ENCODE data around the gene ZNF229.
"Not testable (repeated sequence)": the region's sequence is repeated elsewhere in the genome, so short reads cannot be mapped to it uniquely, and the experiment has no call there.

Gene ZNF229

DNA sequence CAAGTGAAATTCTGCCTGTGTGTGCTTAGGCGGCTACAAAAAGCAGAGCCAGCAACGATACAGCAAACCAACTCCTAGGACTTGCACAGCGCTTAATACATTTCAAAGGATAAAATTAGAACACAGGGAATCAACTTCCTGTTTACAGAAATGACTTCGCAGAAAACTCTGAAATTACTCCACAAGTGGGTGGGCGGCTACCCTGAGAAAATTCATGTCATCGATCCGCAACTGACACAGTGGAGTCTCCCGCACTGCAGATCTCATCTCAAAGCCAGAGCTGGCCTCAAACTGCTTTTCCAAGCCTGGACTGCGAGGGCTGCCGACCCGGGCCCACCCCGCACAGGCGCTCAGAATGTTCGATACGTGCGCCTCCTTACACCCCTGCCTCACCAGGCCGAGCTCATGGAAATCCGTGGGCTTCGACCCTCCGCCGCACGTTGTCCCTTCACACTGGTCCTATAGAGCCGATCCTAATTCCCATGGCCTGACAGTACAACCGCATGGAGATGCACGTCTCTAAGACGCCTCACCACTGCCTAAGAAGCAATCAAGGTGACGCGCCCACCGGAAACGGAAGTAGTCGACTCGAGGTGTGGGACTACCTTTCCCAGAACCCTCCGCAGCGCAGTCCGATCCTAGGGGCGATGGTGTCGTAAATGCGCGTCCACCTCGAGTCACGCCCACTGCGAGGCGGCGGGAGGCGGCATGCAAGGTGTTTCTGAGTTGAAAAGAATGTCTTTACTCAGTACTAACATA, at the start of gene ZNF229:
TSS of gene ZNF229 (minus strand) at position 557 of the 759 bp plus-strand sequence. CDS start 5,625 bp downstream, outside the sequence.
- in situ Hi-C loops (cut with MboI; ENCODE audit: low sequenced_read_pairs) = no loop called here

DNA sequence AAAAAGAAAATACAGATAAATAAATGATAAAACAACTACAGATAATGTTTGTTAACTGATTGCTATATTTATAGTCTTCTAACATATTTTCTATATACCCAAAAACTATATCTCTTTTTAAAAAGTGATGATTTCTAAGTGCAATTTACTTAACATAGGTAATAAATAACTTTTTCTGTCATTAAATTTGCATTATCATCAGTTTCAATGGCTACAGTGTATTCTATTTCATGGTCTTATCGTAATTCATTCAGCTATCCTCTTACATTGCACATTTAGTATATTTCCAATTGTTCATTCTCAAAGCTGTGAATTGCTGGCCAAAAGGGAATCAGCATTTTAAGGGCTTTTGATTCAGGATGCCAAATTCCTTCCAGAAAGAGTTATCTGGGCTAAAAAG, 48.4 kb upstream of the ZNF229 start:
- in situ Hi-C loops (cut with MboI; ENCODE audit: low sequenced_read_pairs) = no loop called here

DNA sequence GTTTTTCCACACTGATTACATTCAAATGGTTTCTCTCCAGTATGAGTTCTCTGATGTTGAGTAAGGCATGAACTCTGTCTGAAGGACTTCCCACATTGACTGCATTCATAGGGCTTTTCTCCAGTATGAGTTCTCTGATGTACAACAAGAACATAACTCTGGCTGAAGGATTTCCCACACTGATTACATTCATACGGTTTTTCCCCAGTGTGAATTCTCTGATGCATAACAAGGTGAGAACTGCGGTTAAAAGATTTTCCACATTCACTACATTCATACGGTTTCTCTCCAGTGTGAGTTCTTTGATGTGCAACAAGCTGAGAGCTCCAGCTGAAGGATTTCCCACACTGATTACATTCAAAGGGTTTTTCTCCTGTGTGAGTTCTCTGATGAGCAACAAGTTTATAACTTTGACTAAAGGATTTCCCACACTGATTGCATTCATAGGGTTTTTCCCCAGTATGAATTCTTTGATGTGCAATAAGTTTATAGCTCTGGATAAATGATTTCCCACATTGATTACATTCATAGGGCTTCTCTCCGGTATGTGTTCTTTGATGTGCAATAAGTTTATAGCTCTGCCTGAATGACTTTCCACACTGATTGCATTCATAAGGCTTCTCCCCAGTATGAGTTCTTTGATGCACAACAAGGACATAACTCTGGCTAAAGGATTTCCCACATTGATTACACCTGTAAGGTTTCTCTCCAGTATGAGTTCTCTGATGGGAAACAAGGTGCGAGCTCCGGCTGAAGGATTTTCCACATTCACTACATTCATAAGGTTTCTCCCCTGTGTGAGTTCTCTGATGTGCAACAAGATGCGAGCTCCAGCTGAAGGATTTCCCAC, 28.5 kb upstream of the ZNF229 start:
- in situ Hi-C loops (cut with MboI; ENCODE audit: low sequenced_read_pairs) = no loop called here

DNA sequence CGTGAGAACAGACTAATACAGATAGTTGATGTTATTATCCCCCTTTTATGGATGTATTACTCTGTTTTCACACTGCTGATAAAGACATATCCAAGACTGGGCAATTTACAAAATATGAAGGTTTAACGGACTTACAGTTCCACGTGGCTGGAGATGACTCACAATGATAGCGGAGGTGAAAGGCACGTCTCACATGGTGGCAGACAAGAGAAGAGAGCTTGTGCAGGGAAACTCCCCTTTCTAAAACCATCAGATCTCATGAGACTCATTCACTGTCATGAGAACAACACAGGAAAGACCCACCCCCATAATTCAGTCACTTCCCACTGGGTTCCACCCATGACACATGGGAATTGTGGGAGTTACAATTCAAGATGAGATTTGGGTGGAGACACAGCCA, 20.5 kb upstream of the ZNF229 start:
- in situ Hi-C loops (cut with MboI; ENCODE audit: low sequenced_read_pairs) = not testable (repeated sequence)

DNA sequence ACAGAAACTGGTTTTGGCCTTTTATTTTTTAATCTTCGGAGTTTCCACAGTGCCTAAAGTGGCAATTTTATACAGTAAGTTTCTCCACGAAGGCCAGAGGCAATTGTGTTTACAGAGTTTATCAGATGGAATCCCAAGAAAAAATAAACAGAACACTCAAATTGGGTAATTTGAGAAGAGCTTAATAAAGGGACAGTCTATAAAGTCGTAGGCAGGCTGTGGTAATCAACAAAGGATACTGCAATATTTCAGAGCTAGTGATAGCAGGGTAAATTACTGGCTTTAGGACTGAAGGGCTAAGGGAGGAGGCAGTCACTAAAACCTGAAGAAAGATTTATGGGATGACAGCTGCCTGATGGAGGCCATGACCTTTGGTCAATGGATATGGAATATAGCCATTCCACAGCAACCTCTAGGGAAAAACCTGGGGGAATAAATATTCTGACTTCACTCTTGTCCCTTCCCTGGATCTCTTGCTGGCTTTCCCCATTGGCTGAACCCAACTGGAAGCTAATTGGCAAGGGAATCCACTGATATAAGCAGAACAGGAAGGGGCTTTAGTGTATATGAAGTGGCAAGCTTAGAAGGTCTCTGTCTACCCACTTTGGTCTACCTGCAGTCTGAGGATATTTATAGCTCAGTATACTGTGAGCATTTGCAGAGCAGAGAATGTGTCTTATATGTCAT, 14.5 kb upstream of the ZNF229 start:
- in situ Hi-C loops (cut with MboI; ENCODE audit: low sequenced_read_pairs) = not testable (repeated sequence)

DNA sequence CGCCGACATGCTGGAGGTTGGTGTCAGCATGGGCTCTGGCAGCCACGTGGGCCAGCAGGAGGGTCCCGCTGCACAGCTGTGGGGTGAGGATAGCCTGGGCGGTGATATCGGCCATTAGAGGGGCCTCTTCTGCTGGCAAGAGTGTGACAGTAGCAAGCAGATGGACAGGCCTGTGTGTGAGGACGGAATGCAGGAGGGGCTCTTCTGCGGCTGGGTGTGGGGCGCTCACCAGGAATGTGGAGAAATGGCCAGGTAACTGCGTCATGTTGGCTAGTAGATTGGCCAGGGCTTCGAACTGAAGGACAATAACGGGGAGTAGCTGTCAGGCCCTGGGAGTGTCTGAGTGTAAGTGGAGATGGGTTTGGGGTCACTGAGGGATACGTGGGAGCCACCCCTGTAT, 7.7 kb upstream of the ZNF229 start:
- in situ Hi-C loops (cut with MboI; ENCODE audit: low sequenced_read_pairs) = not testable (repeated sequence)

DNA sequence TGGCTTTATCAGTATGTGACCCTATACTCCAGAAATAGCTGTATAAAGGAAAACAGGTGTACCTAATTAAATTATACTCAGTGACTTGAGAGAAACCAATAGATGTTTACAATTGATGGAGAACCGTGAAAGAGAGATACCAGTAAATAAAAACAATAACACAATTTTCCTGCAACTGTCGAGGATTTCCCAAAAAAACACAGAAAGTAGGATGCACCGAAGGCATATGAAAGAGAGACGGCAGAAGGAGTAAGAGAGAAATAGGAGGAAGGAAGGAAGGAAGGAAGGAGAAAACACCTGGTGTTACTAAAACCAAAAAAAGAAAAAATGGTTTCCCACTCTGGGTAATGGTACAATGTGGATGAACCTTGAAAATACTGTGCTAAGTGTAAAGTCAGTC, 6.8 kb upstream of the ZNF229 start:
- in situ Hi-C loops (cut with MboI; ENCODE audit: low sequenced_read_pairs) = no loop called here

DNA sequence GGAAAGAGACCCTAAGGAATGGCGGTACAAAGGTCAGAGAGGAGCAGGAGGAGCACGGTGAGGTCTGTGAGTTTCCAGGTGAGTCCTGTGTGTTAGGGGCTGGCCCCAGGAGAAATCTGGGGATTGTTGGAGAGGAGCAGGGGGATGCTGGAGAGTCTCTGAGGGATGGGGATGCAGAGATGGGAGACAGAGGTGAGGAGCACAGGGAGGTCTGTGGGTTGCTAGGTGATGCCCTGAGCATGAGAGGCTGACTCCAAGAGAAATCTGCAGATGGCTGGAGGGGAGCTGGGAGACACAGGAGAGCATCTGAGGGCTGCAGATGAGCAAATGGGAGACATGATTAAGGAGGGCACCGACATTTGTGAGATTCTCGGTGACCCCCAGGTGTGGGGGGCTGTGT, 4.1 kb upstream of the ZNF229 start:
- in situ Hi-C loops (cut with MboI; ENCODE audit: low sequenced_read_pairs) = no loop called here

DNA sequence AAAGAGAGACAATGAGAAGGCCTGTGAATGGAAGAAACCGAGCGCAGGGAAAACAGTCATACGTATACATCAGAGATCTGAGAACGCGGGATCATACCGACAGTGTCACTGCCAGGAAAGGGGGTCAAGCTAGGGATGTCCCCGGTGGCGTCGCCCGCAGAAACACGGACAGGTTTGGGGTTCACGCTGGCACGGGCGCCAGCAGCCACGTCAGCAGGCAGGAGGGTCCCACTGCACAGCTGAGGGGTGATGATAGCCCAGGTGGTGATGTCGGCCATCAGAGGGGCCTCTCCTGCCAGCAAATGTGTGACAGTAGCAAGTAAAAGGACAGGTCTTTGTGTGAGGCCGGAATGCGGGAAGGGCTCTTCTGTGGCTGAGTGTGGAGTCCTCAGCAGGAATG, 3.4 kb upstream of the ZNF229 start:
- in situ Hi-C loops (cut with MboI; ENCODE audit: low sequenced_read_pairs) = no loop called here

DNA sequence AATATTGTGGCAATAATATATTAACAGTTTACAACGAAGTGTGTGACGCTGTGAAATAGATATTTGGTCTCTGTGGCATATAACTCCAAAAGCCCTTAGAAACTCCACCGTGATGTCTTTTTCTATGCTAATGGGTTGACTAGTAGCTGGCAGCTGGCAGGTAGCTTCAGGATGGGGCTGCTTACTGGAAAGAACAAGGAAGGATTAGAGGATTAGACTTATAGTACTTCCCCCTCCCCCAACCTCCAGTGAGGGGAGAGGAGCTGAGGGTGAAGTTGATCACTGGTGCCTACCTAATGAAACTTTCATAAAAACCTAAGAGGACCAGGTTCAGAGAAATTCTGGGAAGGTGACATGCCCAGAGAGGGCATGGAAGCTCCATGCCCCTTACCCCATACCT, 9.8 kb downstream of the ZNF229 start:
- in situ Hi-C loops (cut with MboI; ENCODE audit: low sequenced_read_pairs) = no loop called here

DNA sequence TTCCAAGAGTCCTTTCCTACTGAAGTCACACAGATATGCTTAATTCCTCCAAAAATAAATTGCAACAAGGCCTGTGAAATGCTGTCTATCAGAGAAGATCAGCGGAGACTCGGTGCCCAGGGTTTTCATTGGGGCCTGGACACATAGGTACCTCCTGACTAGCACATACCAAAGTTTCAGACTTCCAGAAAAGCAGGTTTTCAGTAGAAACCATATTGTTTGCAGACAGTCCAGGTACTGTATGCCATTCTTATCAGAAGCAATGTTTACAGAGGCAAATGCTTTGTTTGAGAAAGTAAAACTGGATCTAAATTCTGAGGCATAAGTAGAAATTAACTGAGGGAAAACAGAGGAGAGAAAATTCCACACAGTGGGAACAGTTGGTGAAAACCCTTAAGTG, 12.8 kb downstream of the ZNF229 start:
- in situ Hi-C loops (cut with MboI; ENCODE audit: low sequenced_read_pairs) = no loop called here

DNA sequence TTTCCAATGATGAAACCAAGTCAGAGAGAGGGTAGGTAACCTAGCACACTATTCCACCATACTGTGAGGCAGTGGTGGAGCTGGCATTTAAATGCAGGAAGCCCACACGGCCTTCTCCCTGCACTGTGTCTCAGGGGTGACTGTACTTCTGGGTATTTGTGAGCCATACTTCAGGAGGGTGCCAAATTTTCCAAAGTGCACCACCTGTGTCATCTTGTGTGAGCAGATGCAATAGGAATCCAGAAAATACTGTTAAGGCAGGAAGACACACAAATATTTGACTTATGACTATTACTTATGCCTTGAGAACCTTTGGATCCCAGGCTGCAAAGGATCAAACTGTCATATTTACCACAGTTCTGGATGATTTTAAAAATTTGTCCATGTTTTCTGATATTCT, 17.3 kb downstream of the ZNF229 start:
- in situ Hi-C loops (cut with MboI; ENCODE audit: low sequenced_read_pairs) = no loop called here

DNA sequence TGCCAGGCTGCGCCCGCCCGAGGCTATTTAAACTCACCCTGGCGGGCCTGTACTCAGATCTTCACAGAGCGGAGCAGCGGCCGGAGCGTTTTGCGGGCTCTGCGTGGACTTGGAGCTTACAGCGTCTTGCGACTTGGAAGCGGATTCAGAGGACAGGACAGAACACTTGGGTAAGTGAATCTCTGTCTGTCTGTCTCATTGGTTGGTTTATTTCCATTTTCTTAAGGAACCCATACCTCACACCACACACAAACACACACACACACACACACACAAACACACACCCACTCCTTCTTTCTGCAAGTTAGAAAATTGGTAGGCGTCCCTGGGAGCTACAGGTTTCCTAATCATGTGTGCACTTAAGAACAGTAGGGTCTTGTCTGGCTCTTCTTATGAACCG, 32.7 kb downstream of the ZNF229 start:
- in situ Hi-C loops (cut with MboI; ENCODE audit: low sequenced_read_pairs) = not testable (repeated sequence)

DNA sequence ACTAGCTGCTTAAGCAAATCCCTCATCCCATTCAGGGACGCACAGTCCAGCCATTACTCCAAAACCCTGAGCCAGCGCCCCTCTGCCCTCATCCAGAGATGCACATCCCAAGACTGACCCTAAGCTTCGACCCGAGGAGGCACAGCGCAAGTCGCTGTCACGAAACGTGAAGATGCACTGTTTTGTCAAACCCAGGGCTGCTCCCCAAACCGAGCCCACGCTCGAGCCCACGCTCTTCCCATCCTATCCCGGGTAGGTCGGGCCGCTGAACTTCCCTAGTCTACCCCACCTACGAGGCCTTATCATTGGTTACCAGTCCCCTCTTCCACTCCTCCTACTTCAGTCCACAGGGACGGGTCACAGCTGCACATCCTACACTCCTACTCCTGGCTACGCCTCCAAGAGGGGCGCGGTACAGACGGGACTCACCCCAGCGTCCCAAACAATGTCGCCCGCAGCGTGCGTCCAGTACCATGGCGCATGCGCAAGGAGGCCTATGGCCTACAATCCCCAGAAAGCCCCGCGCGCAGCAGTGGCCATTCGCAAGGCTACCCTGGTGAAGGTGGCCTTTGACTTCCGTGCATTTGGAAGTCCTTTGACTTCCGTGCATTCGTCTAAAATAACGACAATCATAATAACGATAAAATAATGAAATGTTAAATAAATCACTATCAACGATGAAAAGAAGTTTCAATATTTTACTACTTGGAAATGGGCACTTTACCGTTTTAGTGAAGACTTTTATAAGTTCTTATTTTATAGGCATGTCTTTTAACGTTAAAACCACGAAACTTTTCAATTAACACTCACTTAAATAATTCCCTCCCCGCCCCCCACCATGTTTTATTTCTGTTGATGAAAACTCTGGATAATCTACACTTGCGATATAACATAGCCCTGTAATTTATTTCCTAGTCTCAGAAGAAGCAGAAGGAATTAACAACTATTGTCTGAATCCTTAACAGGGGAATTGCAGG, 46.8 kb downstream of the ZNF229 start, which contains the start of gene ZNF285:
TSS of gene ZNF285 (minus strand) at position 470 of the 977 bp plus-strand sequence. CDS start 4,395 bp downstream, outside the sequence.
- in situ Hi-C loops (cut with MboI; ENCODE audit: low sequenced_read_pairs) = no loop called here

DNA sequence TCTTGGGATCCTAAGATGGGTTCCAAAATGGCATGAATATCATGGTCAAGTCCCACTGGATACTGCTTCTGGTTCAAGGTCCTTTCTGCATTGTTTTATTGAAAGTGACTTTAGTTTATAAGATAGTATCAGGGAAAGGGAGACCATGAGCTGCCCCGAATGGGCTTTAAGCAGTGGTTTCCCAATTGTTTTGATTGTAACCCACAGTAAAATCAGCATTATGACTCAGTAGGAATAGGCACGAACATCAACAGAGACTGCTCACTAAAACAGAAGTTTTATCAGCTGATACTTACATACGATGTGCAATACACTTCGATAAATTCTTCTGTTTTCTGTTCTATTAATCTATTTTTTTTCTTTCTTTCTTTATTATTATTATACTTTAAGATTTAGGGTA, 59.0 kb downstream of the ZNF229 start:
- in situ Hi-C loops (cut with MboI; ENCODE audit: low sequenced_read_pairs) = not testable (repeated sequence)
